Activated CD4-positive, CD25-positive, alpha-beta regulatory T cell treated with anti-CD3 and anti-CD28 coated beads, Interleukin-2, amount 50 U/mL, for 24 hours (primary cell): ENCODE measurements around the gene SYT12.

ENCODE experiments used
- ATAC-seq, 2 donors: fragments of 150-1000 bp; cut with Tn5 transposase; one replicate each; pipeline ENCODE4 v1.10.0; 2021; ENCODE audit warnings: mild to moderate bottlenecking in 1 of 2, moderate library complexity in 1 of 2

Gene SYT12

DNA sequence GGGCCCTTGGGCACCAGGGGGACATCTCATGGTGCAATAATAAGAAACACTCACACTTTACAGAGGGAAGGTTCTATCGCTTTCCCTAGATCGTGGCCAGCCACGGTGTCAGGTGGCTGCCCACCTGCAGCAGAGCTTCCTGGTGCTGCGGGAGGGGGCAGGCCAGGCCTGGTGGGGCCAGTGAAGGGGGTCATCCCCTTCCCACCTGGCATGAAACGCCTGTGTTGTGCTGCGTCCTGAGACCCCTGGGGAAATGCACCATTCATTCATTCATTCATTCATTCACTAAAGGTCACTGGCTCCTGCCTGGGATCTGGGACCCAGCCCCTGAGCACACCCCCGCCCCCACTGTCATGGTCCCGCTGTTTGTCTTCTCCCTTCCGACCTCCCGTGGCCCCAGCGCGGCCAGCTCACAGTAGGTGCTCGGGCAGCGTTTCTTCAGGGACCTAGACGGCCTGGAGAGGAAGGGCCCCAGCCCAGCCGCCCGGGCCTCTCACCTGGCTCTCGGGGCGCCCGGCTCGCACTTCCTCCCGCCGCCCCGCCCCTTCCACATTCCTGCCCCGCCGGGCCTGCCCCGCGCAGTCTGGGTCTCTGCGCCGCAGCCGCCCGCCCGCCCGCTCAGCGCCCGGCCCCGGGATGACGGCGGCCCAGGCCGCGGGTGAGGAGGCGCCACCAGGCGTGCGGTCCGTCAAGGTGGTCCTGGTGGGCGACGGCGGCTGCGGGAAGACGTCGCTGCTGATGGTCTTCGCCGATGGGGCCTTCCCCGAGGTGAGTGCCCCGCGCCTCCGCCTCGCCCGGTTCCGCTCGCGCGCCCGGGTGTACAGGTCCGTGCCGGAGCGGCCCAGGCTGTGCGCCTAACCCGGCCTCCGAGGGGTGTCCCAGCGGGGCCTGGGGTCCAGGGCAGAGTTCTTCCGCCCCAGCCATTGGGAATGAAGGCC, 33.6 kb downstream of the SYT12 start, which contains the start of gene RHOD:
RHOD (plus strand) TSS at position 581 of the 938 bp plus-strand sequence; CDS start at position 637, 56 bp downstream.
- peak; percentile 47 to 70 for ATAC-seq

DNA sequence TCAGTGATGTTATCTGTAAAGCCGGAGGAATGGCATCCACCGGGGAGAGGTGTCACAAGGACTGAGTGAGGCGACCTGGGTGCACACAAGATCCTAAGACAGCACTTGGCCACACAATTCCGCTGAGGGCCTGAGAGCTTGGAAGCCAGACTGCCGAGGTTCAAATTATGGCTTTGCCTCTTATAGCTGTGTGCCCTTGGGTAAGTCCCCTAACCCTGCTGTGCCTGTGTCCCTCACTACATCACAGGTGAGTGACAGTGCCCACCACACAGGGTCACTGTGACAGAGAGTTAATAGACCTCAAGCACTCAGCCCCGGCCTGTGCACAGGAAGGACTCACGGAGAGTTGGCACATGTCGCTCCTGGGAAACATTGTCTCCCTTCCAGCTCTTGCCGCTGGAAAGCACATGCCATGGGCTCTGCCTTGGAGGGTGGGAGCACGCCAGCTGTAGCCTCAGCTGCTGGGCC, 34.3 kb downstream of the SYT12 start:
- no peak for ATAC-seq

DNA sequence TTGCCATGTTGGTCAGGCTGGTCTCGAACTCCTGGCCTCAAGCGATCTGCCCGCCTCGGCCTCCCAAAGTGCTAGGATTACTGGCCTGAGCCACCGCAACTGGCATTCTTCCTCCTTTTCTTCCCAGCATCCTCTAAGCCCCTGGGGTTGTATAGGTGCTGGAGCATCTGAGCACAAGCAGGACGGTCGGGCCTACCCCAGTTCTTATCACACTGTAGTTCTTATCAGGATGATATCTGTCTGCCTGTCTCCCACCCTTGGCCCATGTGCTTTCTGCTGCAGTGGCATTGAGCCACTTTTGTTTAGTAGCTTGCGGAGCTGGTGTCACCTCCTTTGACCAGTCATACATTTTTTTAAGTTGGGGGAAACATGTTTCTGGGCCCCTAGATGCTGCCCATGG, 35.6 kb downstream of the SYT12 start:
- ATAC-seq = no peak

DNA sequence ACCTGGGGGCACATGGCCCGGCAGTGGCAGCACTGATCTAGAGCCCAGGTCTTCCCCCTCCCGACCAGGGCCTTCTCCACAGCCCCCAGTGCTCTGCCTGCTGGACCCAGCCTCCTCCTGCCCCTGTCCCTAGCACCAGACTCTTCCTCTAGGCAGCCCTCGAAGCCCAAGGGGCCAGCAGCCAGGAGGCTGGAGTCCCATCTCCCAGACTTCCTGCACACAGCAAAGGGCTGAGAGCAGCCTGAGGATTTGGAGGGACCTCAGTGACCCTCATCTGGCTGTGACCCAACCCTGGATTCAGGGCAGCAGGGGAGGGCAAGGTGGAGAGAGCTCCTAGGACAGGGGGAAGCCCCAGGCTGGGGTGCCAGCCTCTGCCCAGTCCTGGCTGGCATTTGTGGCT, 36.7 kb downstream of the SYT12 start:
- no peak for ATAC-seq

DNA sequence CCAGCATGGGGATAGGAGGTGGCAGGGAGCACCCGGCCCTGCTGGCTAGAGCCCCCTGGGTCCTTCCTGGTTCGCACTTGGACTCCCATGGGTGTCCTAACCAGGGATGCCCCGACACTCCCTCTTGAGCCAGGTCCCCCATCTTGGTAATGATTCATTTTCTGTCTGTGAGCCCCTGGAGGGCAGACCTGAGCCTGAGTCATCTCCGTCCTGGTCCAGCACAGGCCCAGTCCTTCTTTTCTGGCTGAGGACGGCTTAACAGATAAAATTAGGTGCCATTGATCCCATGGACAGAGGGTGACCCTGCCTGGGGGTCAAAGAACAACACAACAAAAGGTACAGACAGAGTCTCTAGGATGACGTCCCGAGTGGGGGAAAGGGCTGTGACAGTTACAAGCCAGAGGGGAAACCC, 37.2 kb downstream of the SYT12 start:
- ATAC-seq = no peak

DNA sequence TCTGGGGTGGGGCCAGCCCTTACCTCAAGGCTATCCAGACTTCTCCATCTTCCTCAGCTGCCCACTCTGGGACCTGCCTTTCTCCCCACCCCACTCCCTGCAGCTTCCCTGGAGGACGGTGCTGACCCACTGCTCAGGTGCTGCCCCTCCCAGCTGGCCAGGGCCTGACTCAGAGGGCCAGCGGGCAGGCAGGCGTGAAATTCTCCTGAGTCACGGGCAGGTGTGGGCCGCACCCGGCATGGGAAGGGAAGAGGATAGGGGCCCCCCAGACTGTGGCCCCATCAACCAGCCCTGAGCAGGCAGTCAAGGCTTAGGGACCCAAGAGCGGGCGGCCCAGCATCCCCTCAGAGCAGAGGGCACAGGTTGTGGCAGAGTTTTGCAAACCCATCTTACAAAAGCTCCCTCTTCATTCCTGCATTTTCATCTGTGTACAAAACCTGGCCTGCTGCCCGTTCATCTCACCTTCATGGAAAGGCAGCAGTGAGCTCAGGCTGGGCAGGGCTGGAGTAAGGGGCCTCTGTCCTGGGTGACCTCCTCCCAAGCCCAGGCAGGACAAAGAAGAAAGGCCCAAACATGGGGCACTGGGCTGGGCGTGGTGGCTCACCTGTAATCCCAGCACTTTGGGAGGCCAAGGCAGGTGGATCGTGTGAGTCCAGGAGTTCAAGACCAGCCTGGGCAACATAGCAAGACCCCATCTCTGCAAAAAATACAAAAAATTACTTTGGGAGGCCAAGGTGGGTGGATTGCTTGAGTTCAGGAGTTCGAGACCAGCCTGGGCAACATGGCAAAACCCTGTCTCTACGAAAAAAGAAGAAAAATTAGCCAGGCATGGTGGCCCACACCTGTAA, 39.8 kb downstream of the SYT12 start:
- ATAC-seq = no peak

DNA sequence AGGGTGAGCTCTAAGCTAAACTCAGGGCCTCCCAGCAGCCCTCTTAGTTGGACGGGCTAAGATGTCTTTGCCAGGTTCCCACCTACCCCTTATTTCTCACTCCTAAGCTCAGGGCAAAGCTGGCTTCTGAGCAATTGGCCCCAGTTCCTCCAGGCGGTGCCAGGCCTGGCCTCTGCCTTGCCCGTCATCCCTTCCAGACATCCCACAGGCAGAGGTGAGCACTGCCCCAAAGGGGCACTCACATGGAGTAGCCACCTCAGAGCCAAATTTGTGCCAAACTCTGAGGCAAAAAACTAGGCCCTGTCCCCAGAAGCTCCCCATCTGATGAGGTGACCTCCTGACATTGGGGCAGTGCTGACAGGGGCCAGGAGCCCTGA, 43.4 kb downstream of the SYT12 start:
- no peak for ATAC-seq

DNA sequence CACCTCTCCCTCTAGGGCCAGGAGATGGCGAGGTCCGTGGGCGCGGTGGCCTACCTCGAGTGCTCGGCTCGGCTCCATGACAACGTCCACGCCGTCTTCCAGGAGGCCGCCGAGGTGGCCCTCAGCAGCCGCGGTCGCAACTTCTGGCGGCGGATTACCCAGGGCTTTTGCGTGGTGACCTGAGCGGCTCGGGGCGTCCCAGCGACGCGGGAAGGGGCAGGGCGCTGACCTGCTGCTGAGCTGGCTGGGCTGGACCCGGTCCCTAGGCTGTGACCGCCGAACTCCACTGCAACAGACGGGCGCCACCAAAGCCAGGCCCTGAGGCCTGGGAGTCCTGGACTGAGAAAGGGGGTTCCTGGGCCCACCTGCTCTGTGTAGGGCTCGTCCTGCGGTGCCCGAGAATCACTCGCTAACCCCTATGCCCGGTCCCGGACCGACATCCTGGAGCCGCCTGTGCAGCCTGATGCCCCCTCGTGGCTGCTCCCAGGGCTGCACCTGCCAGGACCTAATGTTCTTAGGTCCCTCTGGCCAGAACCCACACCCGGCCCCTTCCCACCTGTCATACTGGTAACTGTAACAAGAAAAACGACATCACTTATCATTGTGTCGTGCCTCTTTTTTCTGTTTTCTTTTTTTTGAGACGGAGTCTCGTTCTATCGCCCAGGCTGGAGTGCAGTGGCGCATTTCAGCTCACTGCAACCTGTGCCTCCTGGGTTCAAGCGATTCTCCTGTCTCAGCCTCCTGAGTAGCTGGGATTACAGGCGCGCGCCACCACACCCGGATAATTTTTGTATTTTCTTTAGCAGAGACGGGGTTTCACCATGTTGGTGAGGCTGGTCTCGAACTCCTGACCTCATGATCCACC, 48.7 kb downstream of the SYT12 start:
- ATAC-seq = peak; percentile 83 to 88

DNA sequence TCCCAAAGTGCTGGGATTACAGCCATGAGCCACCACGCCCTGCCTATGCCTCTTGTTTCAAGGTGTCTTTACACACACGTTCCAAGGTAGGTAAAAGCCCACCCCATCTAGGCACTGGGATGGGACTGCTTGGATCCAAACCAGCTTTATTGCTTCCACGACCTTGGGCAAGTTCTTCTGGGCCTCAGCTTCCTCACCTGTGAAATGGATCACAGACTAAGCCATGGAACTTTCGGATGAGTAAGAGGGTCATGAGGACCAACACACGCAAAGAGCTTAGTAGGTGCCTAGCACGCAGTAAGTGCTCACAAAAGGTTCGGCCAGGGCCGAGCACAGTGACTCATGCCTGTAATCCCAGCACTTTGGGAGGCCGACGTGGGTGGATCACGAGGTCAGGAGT, 49.4 kb downstream of the SYT12 start:
- no peak for ATAC-seq

DNA sequence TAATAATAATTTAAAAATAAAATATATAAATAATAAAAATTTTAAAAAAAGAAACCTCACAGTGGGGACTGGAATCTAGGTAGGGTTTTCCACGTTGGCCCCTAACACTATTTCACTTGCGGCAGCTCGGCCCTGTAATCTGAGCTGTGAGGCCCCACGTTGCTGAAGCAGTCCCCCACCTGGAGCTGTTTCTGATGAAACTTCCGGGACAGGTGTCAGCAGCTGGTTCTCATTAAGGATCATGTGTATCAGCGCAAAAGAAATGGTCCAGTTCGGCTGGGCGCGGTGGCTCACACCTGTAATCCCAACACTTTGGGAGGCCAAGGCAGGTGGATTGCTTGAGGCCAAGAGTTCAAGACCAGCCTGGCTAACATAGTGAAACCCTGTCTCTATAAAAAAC, 51.0 kb downstream of the SYT12 start:
- no peak for ATAC-seq

DNA sequence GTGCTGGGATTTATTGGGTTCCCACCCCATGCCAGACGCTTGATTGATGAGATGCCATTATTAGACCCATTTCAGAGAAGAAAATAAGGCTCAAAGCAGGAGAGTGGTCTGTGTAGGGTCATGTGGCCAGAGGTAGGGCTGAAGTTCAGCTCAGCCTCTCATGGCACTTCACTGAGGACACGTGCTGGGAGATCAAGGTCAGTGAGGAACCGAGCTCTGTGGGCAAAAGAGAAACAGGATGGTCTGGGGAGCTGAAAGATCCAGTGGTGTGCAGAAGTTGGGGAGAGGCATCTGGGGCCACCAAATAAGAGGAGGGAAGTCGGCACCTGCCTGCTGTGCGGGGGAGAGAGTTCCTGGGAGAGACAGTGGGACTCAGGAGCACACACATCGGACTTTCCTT, 53.3 kb downstream of the SYT12 start:
- no peak for ATAC-seq

DNA sequence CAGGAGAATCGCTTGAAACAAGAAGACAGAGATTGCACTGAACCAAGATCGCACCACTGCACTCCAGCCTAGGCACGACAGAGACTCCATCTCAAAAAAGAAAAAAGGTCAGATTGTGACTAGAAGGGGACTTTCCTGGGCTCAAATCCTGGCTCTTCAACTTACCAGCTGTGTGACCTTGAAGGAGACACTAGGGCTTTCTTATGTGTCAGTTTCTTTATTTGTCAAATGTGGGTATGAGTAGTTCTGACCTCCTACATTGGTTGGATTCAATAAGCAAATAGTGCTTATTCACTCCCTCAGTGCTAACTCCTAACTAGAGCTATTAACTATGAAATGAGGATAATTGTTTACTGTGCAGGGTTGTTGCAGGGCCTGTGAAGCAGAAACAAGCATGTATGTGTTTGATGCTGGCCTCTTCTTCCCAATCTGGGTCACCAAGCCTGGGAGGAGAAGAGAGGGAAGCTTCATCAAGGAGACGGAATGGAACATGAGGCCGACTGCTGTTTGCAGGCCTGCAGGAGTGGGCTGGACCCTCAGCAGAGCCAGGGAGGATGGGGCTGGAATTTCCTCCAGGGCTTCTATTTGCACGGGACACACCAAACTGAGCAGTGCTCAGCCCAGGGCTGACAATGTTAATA, 56.3 kb downstream of the SYT12 start:
- peak; percentile 61 to 71 for ATAC-seq

DNA sequence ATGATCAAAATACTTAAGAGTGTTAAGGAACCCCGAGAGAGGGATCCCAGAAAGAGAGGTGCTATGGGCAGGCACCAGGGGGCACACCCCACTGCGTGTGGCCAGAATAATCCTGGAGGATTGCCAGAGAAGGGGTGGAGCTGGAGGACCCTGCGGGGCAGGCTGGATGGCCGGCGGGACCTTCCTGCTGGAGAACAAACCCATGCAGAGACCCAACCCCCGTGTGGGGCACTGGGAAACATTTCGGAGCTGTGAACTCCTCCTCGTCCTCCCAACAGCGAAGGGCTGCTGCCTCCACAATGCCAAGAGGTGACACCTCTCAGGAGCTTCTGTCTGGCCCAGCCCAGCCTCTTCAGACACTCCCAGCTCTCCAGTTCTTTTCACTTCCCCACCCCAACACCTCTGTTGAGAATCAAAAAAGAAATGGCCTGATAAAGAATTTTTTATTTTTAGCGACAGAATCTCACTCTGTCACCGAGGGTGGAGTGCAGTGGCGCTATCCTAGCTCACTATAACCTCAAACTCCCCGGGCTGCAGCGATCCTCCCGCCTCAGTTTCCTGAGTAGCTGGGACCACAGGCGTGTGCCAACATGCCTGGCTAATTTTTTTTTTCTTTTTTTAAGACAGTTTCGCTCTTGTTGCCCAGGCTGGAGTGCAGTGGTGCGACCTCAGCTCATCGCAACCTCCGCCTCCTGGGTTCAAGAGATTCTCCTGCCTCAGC, 59.3 kb downstream of the SYT12 start:
- ATAC-seq = no peak

DNA sequence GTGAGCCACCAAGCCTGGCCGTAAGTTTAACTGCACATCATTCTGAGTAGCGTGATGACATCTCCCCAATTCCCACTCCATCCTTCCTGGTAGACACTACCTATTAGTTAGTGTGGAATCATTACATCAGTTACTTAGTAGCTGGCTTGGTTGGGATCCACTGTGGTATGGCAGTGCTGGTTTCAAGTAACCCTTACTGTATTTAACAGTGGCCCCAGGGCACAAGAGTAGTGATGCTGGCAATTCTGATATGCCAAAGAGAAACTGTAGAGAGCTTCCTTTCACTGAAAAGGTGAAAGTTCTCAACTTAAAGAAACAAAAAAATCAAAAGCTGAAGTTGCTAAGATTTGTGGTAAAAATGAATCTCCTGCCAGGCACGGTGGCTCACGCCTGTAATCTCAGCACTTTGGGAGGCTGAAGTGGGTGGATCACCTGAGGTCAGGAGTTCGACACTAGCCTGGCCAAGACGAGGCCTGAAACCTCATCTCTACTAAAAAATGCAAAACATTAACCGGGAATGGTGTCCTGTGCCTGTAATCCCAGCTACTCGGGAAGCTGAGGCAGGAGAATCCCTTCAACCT, 60.9 kb downstream of the SYT12 start:
- ATAC-seq = no peak

DNA sequence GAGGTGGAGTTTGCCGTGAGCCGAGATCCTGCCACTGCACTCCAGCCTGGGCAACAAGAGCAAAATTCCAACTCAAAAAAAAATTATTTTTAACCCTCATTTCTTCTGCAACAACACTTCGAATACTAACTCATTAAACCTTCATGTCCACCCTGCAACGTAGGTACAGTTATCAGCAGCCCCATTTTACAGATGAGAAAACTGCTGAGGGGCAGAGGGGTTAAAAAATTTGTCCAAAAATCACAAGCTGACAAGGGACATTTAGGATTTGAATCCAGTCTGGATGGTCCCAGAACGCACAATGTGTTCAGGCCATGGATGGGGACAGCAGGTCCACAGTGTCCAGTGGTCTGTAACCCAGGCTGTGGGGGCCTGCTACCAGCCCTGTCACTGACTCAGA, 62.7 kb downstream of the SYT12 start:
- ATAC-seq = no peak

DNA sequence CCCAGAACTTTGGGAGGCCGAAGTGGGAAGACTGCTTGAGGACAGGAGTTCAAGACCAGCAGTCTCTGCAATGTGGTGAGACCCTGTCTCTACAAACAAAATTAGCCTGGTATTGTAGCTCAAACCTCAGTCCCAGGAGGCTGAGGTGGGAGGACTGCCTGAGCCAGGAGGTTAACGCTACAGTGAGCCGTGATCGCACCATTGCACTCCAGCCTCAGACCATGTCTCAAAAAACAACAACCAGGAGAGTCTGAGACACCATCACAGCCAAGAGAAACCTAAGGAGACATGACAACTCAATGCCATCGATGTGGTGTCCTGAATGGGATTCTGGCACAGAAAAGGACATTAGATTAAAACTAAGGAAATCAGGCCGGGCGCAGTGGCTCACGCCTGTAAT, 67.8 kb downstream of the SYT12 start:
- ATAC-seq = no peak

DNA sequence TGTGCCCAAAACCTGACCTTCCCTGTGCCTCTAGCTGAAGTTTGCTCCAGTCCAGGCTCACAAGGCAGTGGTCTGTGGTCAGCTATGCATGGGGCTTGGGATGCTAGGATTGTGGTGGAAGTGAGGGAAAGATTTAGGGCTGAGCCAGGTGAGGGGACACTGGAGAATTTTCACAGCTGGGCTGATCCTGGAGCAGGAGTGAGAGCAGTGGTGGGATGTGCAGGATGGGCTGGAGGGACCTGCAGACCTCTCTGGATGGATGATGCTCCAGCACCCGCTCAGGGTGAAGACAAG, 72.2 kb downstream of the SYT12 start:
- no peak for ATAC-seq

DNA sequence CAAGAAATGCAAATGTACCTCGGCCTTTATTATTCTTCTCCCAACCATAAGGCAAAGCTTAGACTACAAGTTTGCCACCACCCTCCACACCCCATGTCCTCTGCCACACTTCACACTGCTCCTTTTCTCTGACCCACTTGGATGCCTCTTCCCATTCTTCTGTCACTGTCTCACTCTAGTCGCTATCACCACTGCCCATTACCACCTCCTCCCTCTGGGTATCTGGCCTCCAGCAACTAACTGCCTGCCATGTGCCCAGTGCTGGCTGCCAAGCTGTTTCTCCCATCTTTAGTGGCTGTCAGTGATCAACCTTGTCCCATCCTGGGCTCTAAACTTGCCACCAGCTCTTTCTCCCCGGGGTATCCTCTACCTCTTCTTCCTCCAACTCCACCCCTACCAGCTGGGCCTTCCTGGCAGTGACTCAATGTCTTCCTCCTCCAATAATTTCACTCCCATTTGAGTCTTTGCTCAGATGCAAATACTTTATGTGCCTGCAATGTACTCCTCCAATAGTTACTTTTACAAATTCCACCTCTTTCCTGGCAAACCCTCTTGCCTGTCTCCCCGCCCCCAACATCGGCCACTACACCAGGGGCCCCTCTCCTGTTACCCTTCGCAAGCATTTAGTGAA, 76.0 kb downstream of the SYT12 start:
- no peak for ATAC-seq

DNA sequence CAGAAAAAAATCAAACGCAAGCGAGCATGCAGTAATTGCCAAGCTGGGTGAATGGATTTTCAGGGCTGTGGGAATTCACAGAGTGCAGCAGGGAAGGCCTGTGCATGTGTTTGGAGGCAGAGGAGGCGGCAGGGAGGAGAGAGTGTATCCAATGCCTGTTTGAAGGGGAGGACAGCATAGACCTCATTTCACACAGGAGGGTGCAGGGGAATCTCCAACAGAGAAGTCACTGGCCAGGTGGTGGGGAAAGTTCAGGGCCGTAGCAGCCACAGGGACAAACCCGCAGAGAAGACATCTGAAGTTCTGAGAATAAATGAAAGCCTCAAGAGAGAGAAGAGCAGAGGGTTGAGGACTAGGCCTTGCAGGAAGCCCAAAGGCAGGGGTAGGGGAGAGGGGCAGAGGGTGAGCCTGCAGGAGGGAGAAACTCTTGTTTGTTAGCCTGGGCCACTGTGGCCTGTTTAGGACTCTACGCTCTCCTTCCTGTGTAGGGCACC, 76.9 kb downstream of the SYT12 start:
- peak; percentile 13 to 27 for ATAC-seq
